ENCODE results near the gene UBN2. TPM values are rescaled to one million over a fixed set of nuclear protein-coding genes. Genes with fewer than 3 reads are reported as not detected.
A peak's percentile ranks its signal among the peaks of the same experiment; 100 is the strongest.

The UBN2 gene
- total and polyA plus RNA-seq, 2 of the 13 experiments (the other 11 are each of a cell fraction or from before 2014, with no cell fraction given) = 5.6 to 5.7 TPM

DNA sequence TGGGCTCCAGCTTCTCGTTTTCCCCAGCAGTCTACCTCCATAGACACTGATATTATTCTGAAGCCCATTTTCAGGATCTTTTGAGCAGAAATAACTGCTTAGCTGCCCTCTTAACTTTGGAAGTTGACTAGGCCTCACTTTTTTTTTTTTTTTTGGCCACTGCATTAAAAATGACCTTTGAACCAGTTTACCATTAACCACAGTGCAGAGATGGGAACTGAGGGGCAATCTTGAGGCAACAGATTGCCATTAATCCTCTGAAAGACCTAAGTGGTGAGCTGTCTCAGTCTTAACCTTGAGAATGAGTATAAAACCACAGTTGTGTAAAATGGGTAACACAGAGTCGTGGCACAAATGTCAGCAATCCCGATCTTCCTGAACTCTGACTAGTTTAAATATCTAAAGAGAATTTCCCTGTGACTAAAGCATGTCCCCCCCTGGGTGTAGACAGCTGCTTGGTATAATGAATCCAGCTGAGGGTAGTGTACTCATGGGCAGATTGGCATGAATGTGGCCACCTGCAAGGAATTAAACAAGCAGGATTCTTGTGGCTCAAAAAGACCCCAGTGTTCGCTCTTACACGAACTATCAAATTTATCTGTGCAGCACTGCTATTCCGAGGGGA lies 64.0 kb downstream of the UBN2 start (continued):
- no peak for TF ChIP-seq SRSF4 (IDR thresholded peaks at IDR 0.05; ENCODE audit: low read depth, low read length, poor library complexity, severe bottlenecking)
- TF ChIP-seq HHEX (CRISPR knock-in tag; IDR thresholded peaks at IDR 0.05) = no peak
- TF ChIP-seq JDP2 (CRISPR knock-in tag; IDR thresholded peaks at IDR 0.05; ENCODE audit: borderline replicate concordance) = no peak
- TF ChIP-seq EEA1 (CRISPR knock-in tag; IDR thresholded peaks at IDR 0.05; ENCODE audit: borderline replicate concordance) = no peak
- TF ChIP-seq POGZ (CRISPR knock-in tag; IDR thresholded peaks at IDR 0.05) = 0 out of 2 replicates have a peak, but pooled peaks have one; percentile 16
- TF ChIP-seq ZNF567 (CRISPR knock-in tag; IDR thresholded peaks at IDR 0.05; ENCODE audit: borderline replicate concordance) = no peak
- 0 out of 2 replicates have a peak, but pooled peaks have one; percentile 32 for TF ChIP-seq EHMT2 (IDR thresholded peaks at IDR 0.05; ENCODE audit: borderline replicate concordance, low read depth, low read length)
- TF ChIP-seq, protein P1, sequence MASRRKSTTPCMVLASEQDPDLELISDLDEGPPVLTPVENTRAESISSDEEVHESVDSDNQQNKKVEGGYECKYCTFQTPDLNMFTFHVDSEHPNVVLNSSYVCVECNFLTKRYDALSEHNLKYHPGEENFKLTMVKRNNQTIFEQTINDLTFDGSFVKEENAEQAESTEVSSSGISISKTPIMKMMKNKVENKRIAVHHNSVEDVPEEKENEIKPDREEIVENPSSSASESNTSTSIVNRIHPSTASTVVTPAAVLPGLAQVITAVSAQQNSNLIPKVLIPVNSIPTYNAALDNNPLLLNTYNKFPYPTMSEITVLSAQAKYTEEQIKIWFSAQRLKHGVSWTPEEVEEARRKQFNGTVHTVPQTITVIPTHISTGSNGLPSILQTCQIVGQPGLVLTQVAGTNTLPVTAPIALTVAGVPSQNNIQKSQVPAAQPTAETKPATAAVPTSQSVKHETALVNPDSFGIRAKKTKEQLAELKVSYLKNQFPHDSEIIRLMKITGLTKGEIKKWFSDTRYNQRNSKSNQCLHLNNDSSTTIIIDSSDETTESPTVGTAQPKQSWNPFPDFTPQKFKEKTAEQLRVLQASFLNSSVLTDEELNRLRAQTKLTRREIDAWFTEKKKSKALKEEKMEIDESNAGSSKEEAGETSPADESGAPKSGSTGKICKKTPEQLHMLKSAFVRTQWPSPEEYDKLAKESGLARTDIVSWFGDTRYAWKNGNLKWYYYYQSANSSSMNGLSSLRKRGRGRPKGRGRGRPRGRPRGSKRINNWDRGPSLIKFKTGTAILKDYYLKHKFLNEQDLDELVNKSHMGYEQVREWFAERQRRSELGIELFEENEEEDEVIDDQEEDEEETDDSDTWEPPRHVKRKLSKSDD (CRISPR knock-in tag; IDR thresholded peaks at IDR 0.05; ENCODE audit: low read depth) = no peak
- TF ChIP-seq RAD51 (IDR thresholded peaks at IDR 0.05; ENCODE audit: borderline replicate concordance) = no peak
- TF ChIP-seq, protein P2, sequence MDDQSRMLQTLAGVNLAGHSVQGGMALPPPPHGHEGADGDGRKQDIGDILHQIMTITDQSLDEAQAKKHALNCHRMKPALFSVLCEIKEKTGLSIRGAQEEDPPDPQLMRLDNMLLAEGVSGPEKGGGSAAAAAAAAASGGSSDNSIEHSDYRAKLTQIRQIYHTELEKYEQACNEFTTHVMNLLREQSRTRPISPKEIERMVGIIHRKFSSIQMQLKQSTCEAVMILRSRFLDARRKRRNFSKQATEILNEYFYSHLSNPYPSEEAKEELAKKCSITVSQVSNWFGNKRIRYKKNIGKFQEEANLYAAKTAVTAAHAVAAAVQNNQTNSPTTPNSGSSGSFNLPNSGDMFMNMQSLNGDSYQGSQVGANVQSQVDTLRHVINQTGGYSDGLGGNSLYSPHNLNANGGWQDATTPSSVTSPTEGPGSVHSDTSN (CRISPR knock-in tag; IDR thresholded peaks at IDR 0.05; ENCODE audit: borderline replicate concordance) = no peak
- no peak for TF ChIP-seq HDAC1 (CRISPR knock-in tag; IDR thresholded peaks at IDR 0.05)
- TF ChIP-seq FLYWCH1 (CRISPR knock-in tag; IDR thresholded peaks at IDR 0.05) = no peak
- no peak for TF ChIP-seq FOXO1 (CRISPR knock-in tag; IDR thresholded peaks at IDR 0.05)
- TF ChIP-seq, protein P3, sequence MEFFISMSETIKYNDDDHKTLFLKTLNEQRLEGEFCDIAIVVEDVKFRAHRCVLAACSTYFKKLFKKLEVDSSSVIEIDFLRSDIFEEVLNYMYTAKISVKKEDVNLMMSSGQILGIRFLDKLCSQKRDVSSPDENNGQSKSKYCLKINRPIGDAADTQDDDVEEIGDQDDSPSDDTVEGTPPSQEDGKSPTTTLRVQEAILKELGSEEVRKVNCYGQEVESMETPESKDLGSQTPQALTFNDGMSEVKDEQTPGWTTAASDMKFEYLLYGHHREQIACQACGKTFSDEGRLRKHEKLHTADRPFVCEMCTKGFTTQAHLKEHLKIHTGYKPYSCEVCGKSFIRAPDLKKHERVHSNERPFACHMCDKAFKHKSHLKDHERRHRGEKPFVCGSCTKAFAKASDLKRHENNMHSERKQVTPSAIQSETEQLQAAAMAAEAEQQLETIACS (CRISPR knock-in tag; IDR thresholded peaks at IDR 0.05) = no peak
- TF ChIP-seq ZNF557 (CRISPR knock-in tag; IDR thresholded peaks at IDR 0.05) = no peak
- TF ChIP-seq, protein P4, sequence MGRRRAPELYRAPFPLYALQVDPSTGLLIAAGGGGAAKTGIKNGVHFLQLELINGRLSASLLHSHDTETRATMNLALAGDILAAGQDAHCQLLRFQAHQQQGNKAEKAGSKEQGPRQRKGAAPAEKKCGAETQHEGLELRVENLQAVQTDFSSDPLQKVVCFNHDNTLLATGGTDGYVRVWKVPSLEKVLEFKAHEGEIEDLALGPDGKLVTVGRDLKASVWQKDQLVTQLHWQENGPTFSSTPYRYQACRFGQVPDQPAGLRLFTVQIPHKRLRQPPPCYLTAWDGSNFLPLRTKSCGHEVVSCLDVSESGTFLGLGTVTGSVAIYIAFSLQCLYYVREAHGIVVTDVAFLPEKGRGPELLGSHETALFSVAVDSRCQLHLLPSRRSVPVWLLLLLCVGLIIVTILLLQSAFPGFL (CRISPR knock-in tag; IDR thresholded peaks at IDR 0.05) = no peak
- no peak for TF ChIP-seq ZBTB7B (CRISPR knock-in tag; IDR thresholded peaks at IDR 0.05)
- no peak for TF ChIP-seq MZF1 (CRISPR knock-in tag; IDR thresholded peaks at IDR 0.05; ENCODE audit: borderline replicate concordance)
- TF ChIP-seq ZBTB7A (CRISPR knock-in tag; IDR thresholded peaks at IDR 0.05) = no peak
- TF ChIP-seq ZNF788 (CRISPR knock-in tag; IDR thresholded peaks at IDR 0.05; ENCODE audit: borderline replicate concordance) = 0 out of 2 replicates have a peak, but pooled peaks have one; percentile 39
